Kidney (tissue), 14 donors: ENCODE data around the gene MAML2. TPM values are rescaled to one million over a fixed set of nuclear protein-coding genes. Genes with fewer than 3 reads are reported as not detected.

ENCODE experiments used
- DNase-seq, 5 donors: peaks; one replicate each; pipeline ENCODE4 v3.0.0-alpha.2; 2013 to 2020
- FAIRE-seq: peaks from 2 replicates; lab custom pipeline; 2012; peaks lifted over from hg19 to GRCh38; lab: Jason Lieb, UNC
- H3K27ac ChIP-seq, 2 donors: one replicate each; pipeline ENCODE4 v1.7.0; 2013; ENCODE audit warnings: low read depth in 2 of 2, low read length in 2 of 2, inconsistent platforms in 1 of 2
- H3K27me3 ChIP-seq: one replicate; pipeline ENCODE4 v1.7.1; 2013; ENCODE audit warnings: low read length, inconsistent platforms; ENCODE audit not compliant: control insufficient read depth, insufficient read depth
- H3K36me3 ChIP-seq, 3 donors: one replicate each; pipeline versions ENCODE4 v1.7.0 to v1.7.1; 2013; ENCODE audit warnings: low read length in 3 of 3, control low read depth in 1 of 3, inconsistent platforms in 1 of 3; ENCODE audit not compliant: insufficient read depth in 3 of 3, control insufficient read depth in 2 of 3
- H3K4me1 ChIP-seq, 3 donors: one replicate each; pipeline versions ENCODE4 v1.7.0 to v1.7.1; 2013; ENCODE audit warnings: low read length in 3 of 3, inconsistent platforms in 1 of 3, low read depth in 1 of 3; ENCODE audit not compliant: control insufficient read depth in 2 of 3, insufficient read depth in 2 of 3
- H3K4me3 ChIP-seq, 3 donors: one replicate each; pipeline versions ENCODE4 v1.7.0 to v1.8.1; 2013; ENCODE audit warnings: low read length in 3 of 3, control low read depth in 1 of 3, inconsistent platforms in 1 of 3
- H3K9ac ChIP-seq, 3 donors: one replicate each; pipeline versions ENCODE4 v1.7.0 to v1.7.1; 2013; ENCODE audit warnings: low read length in 3 of 3, control low read depth in 1 of 3, inconsistent platforms in 1 of 3
- H3K9me3 ChIP-seq, 3 donors: one replicate each; pipeline versions ENCODE4 v1.7.0 to v1.7.1; 2013; ENCODE audit warnings: low read length in 3 of 3, control low read depth in 1 of 3, inconsistent platforms in 1 of 3; ENCODE audit not compliant: control insufficient read depth in 2 of 3, insufficient read depth in 1 of 3
- intact Hi-C: fragments of 100-400 bp; cut with DNase I; formaldehyde crosslinking; loops from one replicate; pipeline ENCODE4 v1.11.1; 2022
- polyA plus RNA-seq: library from polyadenylated mRNA; stranded (reverse); fragments of 350-450 nt; fragmentation: Illumina TruSeq; extraction: RNeasy Lipid Tissue Mini Kit (QIAGEN cat#74804); gene quantifications from one replicate; pipeline ENCODE4 v1.2.3, GENCODE V29; 2014; ENCODE audit warnings: low read depth, low replicate concordance; ENCODE audit not compliant: insufficient read depth
- total RNA-seq: library from RNA; stranded (reverse); fragmentation: NEBNext Ultra II Directional; extraction: Animal tissue kit (Norgen Biotek cat#: 25700); gene quantifications from one replicate; pipeline ENCODE4 v1.2.1, GENCODE V29; 2021
- TF ChIP-seq, protein P1 (sequence below): IDR thresholded peaks from 3 replicates; pipeline ENCODE4 v1.5.1; 2012; ENCODE audit warnings: mild to moderate bottlenecking, moderate library complexity, borderline replicate concordance; ENCODE audit not compliant: insufficient read depth; ENCODE audit errors: extremely low read depth
- donor health status: control.
- donor health status: control.
- donor health status: control.
- donor health status: control.
- donor health status: control.
- donor health status: DM: yes; HTN: yes; CAD: no.
- donor health status: Normal renal cell carcinoma (clear cell type).

The MAML2 gene
- total and polyA plus RNA-seq, 2 donors from 2014 or later, result 4.9 to 32.3 TPM

- Histone ChIP-seq H3K9me3 (no peaks in the 10 kb centered on the region), H3K4me1 (peaks cover 4 to 15% (median 6%) of the 10 kb centered on the region in 3 donors), H3K4me3 (no peak overlapping the region), H3K9ac (no peak overlapping the region), H3K27me3 (no peaks in the 10 kb centered on the region), H3K27ac (no peak overlapping the region), H3K36me3 (no peaks in the 10 kb centered on the region)
- DNase-seq, result no peak
- TF ChIP-seq, protein P1, sequence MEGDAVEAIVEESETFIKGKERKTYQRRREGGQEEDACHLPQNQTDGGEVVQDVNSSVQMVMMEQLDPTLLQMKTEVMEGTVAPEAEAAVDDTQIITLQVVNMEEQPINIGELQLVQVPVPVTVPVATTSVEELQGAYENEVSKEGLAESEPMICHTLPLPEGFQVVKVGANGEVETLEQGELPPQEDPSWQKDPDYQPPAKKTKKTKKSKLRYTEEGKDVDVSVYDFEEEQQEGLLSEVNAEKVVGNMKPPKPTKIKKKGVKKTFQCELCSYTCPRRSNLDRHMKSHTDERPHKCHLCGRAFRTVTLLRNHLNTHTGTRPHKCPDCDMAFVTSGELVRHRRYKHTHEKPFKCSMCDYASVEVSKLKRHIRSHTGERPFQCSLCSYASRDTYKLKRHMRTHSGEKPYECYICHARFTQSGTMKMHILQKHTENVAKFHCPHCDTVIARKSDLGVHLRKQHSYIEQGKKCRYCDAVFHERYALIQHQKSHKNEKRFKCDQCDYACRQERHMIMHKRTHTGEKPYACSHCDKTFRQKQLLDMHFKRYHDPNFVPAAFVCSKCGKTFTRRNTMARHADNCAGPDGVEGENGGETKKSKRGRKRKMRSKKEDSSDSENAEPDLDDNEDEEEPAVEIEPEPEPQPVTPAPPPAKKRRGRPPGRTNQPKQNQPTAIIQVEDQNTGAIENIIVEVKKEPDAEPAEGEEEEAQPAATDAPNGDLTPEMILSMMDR, result no peak
- intact Hi-C loops, result no loop called here
- no peak for FAIRE-seq
Observed at GRCh38 chr11:96106645-96107044, 236.3 kb downstream of the MAML2 start.

DNA sequence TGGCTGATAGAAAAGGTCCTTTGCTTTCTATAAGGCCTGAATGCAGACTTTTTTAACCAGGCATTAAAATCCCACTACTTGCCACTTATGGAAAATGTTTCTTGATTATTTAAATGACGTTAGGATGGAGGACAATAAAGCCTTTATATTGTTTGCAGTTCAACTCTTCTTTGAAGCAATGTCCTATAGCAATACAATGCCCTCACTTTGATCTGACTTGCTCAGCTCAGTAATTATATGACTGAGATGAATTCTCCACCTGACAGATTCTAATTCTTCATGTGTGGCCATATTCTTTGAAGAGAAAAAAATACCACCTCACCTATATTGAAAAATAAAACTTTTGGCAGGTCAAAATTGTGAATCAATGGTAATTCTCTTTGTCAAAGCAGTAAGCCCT, 237.1 kb downstream of the MAML2 start:
- H3K9ac ChIP-seq, result no peak overlapping the region
- peaks cover 7 to 11% (median 11%) of the 10 kb centered on the region in 3 donors for H3K4me1 ChIP-seq
- intact Hi-C loops, result no loop called here
- no peaks in the 10 kb centered on the region for H3K36me3 ChIP-seq
- no peaks in the 10 kb centered on the region for H3K27me3 ChIP-seq
- DNase-seq (no peak), FAIRE-seq (no peak)
- no peak overlapping the region for H3K27ac ChIP-seq
- no peak overlapping the region for H3K4me3 ChIP-seq
- TF ChIP-seq, protein P1, result no peak
- H3K9me3 ChIP-seq, result no peaks in the 10 kb centered on the region

DNA sequence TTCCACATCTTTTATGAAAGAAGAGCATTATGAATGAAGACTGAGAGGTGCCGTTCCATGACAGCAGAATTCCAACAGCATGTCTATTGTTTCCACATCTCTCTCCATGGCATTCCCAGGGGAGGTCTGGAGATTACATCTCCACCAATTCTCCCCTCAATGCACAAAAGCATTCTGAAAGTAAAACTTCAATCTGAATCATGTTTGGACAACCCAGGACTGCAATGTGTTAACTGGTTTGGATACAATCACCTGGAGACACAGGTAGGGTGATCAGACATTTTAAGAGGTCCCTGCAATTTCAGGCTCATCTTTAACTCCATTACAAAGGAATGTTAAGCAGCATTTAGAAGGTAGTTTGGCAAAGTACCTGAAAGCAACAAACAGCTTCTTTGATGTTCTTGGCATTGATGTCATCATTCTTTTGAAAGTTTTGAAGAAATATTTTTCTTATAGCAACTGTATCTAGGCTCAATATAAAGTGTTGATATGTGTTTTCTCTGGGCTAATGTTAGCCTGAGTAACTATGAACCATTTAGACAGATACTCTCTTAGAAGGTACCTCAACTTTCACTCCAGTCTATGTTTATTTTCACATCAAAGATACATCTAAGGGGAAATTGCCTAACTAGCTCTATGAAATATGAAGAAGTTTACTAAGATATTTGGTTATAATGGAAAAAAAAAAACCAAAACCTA, 237.6 kb downstream of the MAML2 start:
- TF ChIP-seq, protein P1, result no peak
- no peak overlapping the region for H3K4me3 ChIP-seq
- H3K4me1 ChIP-seq, result peaks cover 7 to 11% (median 11%) of the 10 kb centered on the region in 3 donors
- DNase-seq (no peak), FAIRE-seq (no peak)
- H3K27ac ChIP-seq, result no peak overlapping the region
- no peaks in the 10 kb centered on the region for H3K27me3 ChIP-seq
- no peaks in the 10 kb centered on the region for H3K36me3 ChIP-seq
- H3K9ac ChIP-seq, result no peak overlapping the region
- H3K9me3 ChIP-seq, result no peaks in the 10 kb centered on the region
- intact Hi-C loops, result no loop called here
